GM12878 (cell line): ENCODE results near the gene ANKRD23. TPM values are rescaled to one million over a fixed set of nuclear protein-coding genes. Genes with fewer than 3 reads are reported as not detected.

ENCODE experiments used
- CBFB ChIP-seq: IDR thresholded peaks from 2 replicates; pipeline ENCODE4 v1.6.1; 2016; ENCODE audit warnings: antibody characterized with exemption, low read depth
- CBX5 ChIP-seq: sonication (generic); IDR thresholded peaks from 2 replicates; pipeline ENCODE4 v1.6.1; 2016; ENCODE audit warnings: low read depth, moderate library complexity, mild to moderate bottlenecking, inconsistent platforms
- CEBPB ChIP-seq, 2 experiments: fragments of 150-350 bp in 1 of 2; IDR thresholded peaks; 2 replicates each; pipeline ENCODE4 v1.6.1; 2012 to 2014; ENCODE audit warnings: low read depth in 2 of 2, low read length in 2 of 2, borderline replicate concordance in 1 of 2, inconsistent platforms in 1 of 2
- CREM ChIP-seq: IDR thresholded peaks from 2 replicates; pipeline ENCODE4 v1.6.1; 2014; ENCODE audit warnings: antibody characterized with exemption, low read depth
- GATAD2B ChIP-seq: fragments of 450-650 bp; conservative IDR thresholded peaks from 2 replicates; pipeline ENCODE4 v1.6.1; 2017; ENCODE audit warnings: low read depth, mild to moderate bottlenecking, moderate library complexity
- HCFC1 ChIP-seq: fragments of 150-350 bp; IDR thresholded peaks from 2 replicates; pipeline ENCODE4 v1.6.1; 2014; ENCODE audit warnings: low read length
- NBN ChIP-seq: fragments of 450-650 bp; IDR thresholded peaks from 2 replicates; pipeline ENCODE4 v1.6.1; 2016
- NFIC ChIP-seq: IDR thresholded peaks from 2 replicates; pipeline ENCODE4 v1.6.1; 2012; ENCODE audit warnings: low read depth, mild to moderate bottlenecking, inconsistent platforms, low read length, moderate library complexity
- NFYA ChIP-seq: IDR thresholded peaks from 2 replicates; pipeline ENCODE4 v1.6.1; 2011; ENCODE audit warnings: low read depth, mild to moderate bottlenecking, low read length, improper control_type of control experiment, borderline replicate concordance
- NKRF ChIP-seq: fragments of 450-650 bp; conservative IDR thresholded peaks from 2 replicates; pipeline ENCODE4 v1.6.1; 2017; ENCODE audit warnings: mild to moderate bottlenecking, moderate library complexity
- NR2C2 ChIP-seq: IDR thresholded peaks from 2 replicates; pipeline ENCODE4 v1.6.1; 2011; ENCODE audit warnings: borderline replicate concordance, low read depth; ENCODE audit not compliant: control insufficient read depth, insufficient read length
- PAX8 ChIP-seq: fragments of 450-650 bp; IDR thresholded peaks from 2 replicates; pipeline ENCODE4 v1.6.1; 2017; ENCODE audit warnings: mild to moderate bottlenecking, moderate library complexity
- RUNX3 ChIP-seq: IDR thresholded peaks from 2 replicates; pipeline ENCODE4 v1.6.1; 2012; ENCODE audit warnings: low read length, inconsistent platforms
- SRF ChIP-seq, 2 experiments: IDR thresholded peaks; 2 replicates each; pipeline ENCODE4 v1.6.1; 2011; ENCODE audit warnings: low read depth in 2 of 2, low read length in 2 of 2, mild to moderate bottlenecking in 1 of 2, moderate library complexity in 1 of 2
- TARDBP ChIP-seq: IDR thresholded peaks from 2 replicates; pipeline ENCODE4 v1.6.1; 2016; ENCODE audit warnings: borderline replicate concordance
- USF2 ChIP-seq: IDR thresholded peaks from 2 replicates; pipeline ENCODE4 v1.6.1; 2011; ENCODE audit warnings: low read depth, low read length, improper control_type of control experiment, borderline replicate concordance
- ZBTB40 ChIP-seq: fragments of 450-650 bp; IDR thresholded peaks from 2 replicates; pipeline ENCODE4 v1.6.1; 2016; ENCODE audit warnings: mild to moderate bottlenecking, moderate library complexity, borderline replicate concordance
- ZNF24 ChIP-seq: fragments of 450-650 bp; IDR thresholded peaks from 2 replicates; pipeline ENCODE4 v1.6.1; 2017; ENCODE audit warnings: antibody characterized with exemption, mild to moderate bottlenecking
- polyA plus RNA-seq, 11 experiments: library from polyadenylated mRNA; depleted of rRNA in 4 of 11; unstranded in 6 of 11; stranded (reverse) in 5 of 11; fragments of >200 nt; fragmentation: Nextera tagmentation in 4 of 11; fragmentation: Illumina TruSeq in 1 of 11; extraction: Ambion mirVana in 4 of 11; extraction: Trizol in 1 of 11; gene quantifications; 1 replicate in 1 of 11; 2 replicates in 10 of 11; pipeline versions ENCODE4 v1.2.1 to v1.2.3, GENCODE V29; 2011 to 2016; ENCODE audit warnings: inconsistent platforms in 2 of 11, missing spikeins in 2 of 11, low read depth in 1 of 11
- total RNA-seq, 4 experiments: library from RNA; depleted of rRNA in 3 of 4; stranded (reverse); fragments of >200 nt in 3 of 4; fragmentation: Illumina TruSeq in 1 of 4; extraction: Trizol in 1 of 4; gene quantifications; 2 replicates each; pipeline versions ENCODE4 v1.2.1 to v1.2.3, GENCODE V29; 2013 to 2021
- TF ChIP-seq, protein P1 (sequence below): IDR thresholded peaks from 2 replicates; pipeline ENCODE4 v1.6.1; 2011; ENCODE audit warnings: borderline replicate concordance, low read depth, mild to moderate bottlenecking, moderate library complexity, mixed read lengths, low read length; ENCODE audit not compliant: insufficient read depth; ENCODE audit errors: extremely low read length
- TF ChIP-seq, protein P2 (sequence below): fragments of 450-650 bp; IDR thresholded peaks from 2 replicates; pipeline ENCODE4 v1.6.1; 2017; ENCODE audit warnings: mild to moderate bottlenecking, low read depth, inconsistent platforms; ENCODE audit not compliant: poor library complexity, severe bottlenecking

ANKRD23 gene
- total and polyA plus RNA-seq, 10 of the 15 experiments (the other 5 are each of a cell fraction or from before 2014, with no cell fraction given), result 0.34 to 5.3 (median 2.7) TPM

DNA sequence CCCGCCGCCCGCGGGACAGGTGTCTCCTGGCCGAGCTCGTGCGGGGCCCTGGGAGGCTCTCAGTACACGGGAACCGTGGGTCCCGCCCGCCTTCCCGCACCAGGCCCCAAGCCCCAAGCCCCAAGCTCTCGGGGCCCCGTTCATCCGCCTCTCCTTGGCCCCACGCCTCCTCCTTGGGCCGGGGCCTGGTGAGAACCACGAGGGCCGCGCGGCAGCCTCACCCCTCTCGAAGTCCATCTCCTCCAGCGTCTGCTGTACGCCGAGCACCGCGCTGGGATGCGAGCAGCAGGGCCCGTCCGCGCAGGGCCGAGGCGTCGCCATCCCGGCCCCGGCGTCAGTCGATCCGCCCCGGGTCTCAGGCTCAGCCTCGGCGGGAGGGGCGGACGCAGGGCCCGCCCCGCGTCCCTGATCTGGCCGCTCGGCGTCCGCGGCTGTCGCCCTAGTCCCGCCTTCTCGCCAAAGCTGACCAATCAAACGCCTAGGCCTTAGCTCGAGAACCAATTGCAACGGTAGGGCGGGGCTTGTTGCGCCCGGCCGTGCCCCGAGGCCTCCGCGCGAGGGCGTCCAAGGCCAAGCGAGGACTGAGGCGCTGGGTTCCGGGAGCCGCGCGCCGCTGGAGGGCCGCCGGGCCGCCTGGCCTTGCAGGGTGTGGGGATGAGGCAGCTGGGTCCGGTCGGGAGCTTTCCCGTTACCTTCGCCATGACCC is 14.0 kb upstream of the ANKRD23 start, which contains the start of gene ANKRD39 (continued):
- TF ChIP-seq, protein P1, sequence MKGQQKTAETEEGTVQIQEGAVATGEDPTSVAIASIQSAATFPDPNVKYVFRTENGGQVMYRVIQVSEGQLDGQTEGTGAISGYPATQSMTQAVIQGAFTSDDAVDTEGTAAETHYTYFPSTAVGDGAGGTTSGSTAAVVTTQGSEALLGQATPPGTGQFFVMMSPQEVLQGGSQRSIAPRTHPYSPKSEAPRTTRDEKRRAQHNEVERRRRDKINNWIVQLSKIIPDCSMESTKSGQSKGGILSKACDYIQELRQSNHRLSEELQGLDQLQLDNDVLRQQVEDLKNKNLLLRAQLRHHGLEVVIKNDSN, result no peak
- TF ChIP-seq NR2C2, result no peak
- TF ChIP-seq NBN, result no peak
- TF ChIP-seq NFYA, result peak; percentile 65
- no peak for TF ChIP-seq ZBTB40
- no peak for TF ChIP-seq SRF (IDR thresholded peaks at IDR 0.05; ENCODE audit: low read depth in 2 of 2, low read length in 2 of 2)
- 0 out of 2 replicates have a peak, but pooled peaks have one; percentile 5 for TF ChIP-seq RUNX3
- TF ChIP-seq USF2, result no peak
- peak; percentile 48 for TF ChIP-seq NKRF
- TF ChIP-seq CREM, result no peak; the same call in none of the 2 replicates
- TF ChIP-seq NFIC, result no peak
- TF ChIP-seq, protein P2, sequence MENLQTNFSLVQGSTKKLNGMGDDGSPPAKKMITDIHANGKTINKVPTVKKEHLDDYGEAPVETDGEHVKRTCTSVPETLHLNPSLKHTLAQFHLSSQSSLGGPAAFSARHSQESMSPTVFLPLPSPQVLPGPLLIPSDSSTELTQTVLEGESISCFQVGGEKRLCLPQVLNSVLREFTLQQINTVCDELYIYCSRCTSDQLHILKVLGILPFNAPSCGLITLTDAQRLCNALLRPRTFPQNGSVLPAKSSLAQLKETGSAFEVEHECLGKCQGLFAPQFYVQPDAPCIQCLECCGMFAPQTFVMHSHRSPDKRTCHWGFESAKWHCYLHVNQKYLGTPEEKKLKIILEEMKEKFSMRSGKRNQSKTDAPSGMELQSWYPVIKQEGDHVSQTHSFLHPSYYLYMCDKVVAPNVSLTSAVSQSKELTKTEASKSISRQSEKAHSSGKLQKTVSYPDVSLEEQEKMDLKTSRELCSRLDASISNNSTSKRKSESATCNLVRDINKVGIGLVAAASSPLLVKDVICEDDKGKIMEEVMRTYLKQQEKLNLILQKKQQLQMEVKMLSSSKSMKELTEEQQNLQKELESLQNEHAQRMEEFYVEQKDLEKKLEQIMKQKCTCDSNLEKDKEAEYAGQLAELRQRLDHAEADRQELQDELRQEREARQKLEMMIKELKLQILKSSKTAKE, result no peak
- no peak for TF ChIP-seq ZNF24
- peak; percentile 53 for TF ChIP-seq HCFC1
- TF ChIP-seq CEBPB (IDR thresholded peaks at IDR 0.05; ENCODE audit: borderline replicate concordance in 1 of 2, low read depth in 2 of 2, low read length in 2 of 2), result no peak
- peak; percentile 91 for TF ChIP-seq GATAD2B
- TF ChIP-seq TARDBP, result peak; percentile 49; the same call in 1 of the 2 replicates
- TF ChIP-seq CBX5, result peak; percentile 34; the same call in 1 of the 2 replicates
- TF ChIP-seq CBFB, result 0 out of 2 replicates have a peak, but pooled peaks have one; percentile 22
- no peak for TF ChIP-seq PAX8
